KMS-11 (cell line): Measurements from ENCODE around the gene CIT.

Experiments used
- H2AFZ ChIP-seq: fragments of 200-600 bp; sonication (generic); 2 replicates; pipeline ENCODE4 v1.6.1; 2016; ENCODE audit warnings: antibody characterized with exemption, mixed run types, low read depth
- H3K27ac ChIP-seq: fragments of 200-600 bp; sonication (generic); 2 replicates; pipeline ENCODE4 v1.6.1; 2016; ENCODE audit warnings: mild to moderate bottlenecking, mixed run types
- H3K27me3 ChIP-seq: fragments of 200-600 bp; sonication (generic); 2 replicates; pipeline ENCODE4 v1.6.1; 2017; ENCODE audit warnings: mild to moderate bottlenecking, low read depth, mixed run types, moderate library complexity; ENCODE audit not compliant: insufficient read depth
- H3K36me3 ChIP-seq: fragments of 200-600 bp; sonication (generic); 2 replicates; pipeline ENCODE4 v1.6.1; 2017; ENCODE audit warnings: mild to moderate bottlenecking, mixed run types; ENCODE audit not compliant: insufficient read depth
- H3K4me1 ChIP-seq: fragments of 200-600 bp; sonication (generic); 2 replicates; pipeline ENCODE4 v1.6.1; 2016; ENCODE audit warnings: mild to moderate bottlenecking, low read depth, mixed run types; ENCODE audit not compliant: poor library complexity, severe bottlenecking
- H3K4me2 ChIP-seq: fragments of 200-600 bp; sonication (generic); 2 replicates; pipeline ENCODE4 v1.7.0; 2016; ENCODE audit warnings: mild to moderate bottlenecking, mixed run types
- H3K4me3 ChIP-seq: fragments of 200-600 bp; sonication (generic); IDR thresholded peaks from 2 replicates; pipeline ENCODE4 v1.6.1; 2017; ENCODE audit warnings: low read depth, low read length, mixed read lengths; ENCODE audit not compliant: insufficient read depth
- H3K79me2 ChIP-seq: fragments of 200-600 bp; sonication (generic); 2 replicates; pipeline ENCODE4 v1.6.1; 2016; ENCODE audit warnings: low read depth, mixed run types; ENCODE audit not compliant: insufficient read depth
- H3K9ac ChIP-seq: fragments of 200-600 bp; sonication (generic); 2 replicates; pipeline ENCODE4 v1.6.1; 2016; ENCODE audit warnings: mild to moderate bottlenecking, mixed run types
- H4K20me1 ChIP-seq: fragments of 200-600 bp; sonication (generic); 2 replicates; pipeline ENCODE4 v1.6.1; 2016; ENCODE audit warnings: mild to moderate bottlenecking, mixed run types; ENCODE audit not compliant: insufficient read depth
- CTCF ChIP-seq: fragments of 200-600 bp; sonication (generic); conservative IDR thresholded peaks from 2 replicates; pipeline ENCODE4 v1.6.1; 2017; ENCODE audit warnings: low read depth, mild to moderate bottlenecking, antibody characterized with exemption, low read length, moderate library complexity, mixed read lengths

The CIT gene

DNA sequence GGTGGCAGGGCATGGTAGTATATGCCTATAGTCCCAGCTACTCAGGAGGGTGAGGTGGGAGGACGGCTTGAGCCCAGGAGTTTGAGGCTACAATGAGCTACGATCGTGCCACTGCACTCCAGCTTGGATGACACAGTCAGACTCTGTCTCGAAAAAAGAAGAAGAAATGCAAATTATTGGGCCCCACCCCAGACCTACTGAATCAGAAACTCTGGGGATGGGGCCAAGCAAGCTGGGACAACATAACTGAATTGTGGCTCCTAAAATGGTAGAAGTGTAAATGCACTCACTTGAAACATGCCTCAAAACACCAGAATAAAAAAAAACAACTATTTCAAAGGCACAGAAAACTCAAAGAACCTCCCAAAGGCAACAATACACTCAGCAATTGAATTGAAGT lies 37.0 kb downstream of the CIT start:
- H3K4me3 ChIP-seq: no peak overlapping the region
- H3K4me1 ChIP-seq: no peaks in the 10 kb centered on the region
- no peak overlapping the region for H3K9ac ChIP-seq
- no peaks in the 10 kb centered on the region for H4K20me1 ChIP-seq
- H3K79me2 ChIP-seq: no peaks in the 10 kb centered on the region
- H3K36me3 ChIP-seq: no peaks in the 10 kb centered on the region
- no peaks in the 10 kb centered on the region for H3K27me3 ChIP-seq
- no peak for TF ChIP-seq CTCF
- H3K27ac ChIP-seq: no peak overlapping the region
- H3K4me2 ChIP-seq: no peak overlapping the region
- no peak overlapping the region for H2AFZ ChIP-seq

GRCh38 chr12:119838826-119839600 lies 38.1 kb downstream of the CIT start:
- Histone ChIP-seq H3K4me3 (no peak overlapping the region), H3K4me1 (no peaks in the 10 kb centered on the region), H4K20me1 (no peaks in the 10 kb centered on the region), H3K36me3 (no peaks in the 10 kb centered on the region), H3K27ac (no peak overlapping the region), H3K9ac (no peak overlapping the region), H2AFZ (no peak overlapping the region), H3K4me2 (no peak overlapping the region), H3K27me3 (no peaks in the 10 kb centered on the region), H3K79me2 (no peaks in the 10 kb centered on the region)
- TF ChIP-seq CTCF: no peak

DNA sequence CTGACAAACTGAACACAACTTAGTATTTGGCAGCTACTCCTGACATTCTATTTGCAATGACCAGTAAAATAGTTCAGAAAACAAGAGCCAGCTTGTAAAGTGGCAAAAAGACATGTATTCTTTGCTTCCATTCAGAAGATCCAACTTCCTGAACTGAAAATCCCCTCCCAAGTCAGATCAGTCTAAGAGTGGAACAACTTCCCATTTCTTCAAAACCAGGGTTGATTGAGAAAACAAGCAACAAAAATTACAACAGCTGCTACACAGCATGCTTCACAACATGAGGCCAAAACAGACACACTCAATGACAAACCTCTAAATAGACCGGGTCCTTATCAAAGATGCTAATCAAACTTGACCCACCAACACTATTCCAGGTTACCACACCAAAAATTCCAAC lies 40.3 kb downstream of the CIT start:
- H2AFZ ChIP-seq: no peak overlapping the region
- no peaks in the 10 kb centered on the region for H3K36me3 ChIP-seq
- no peaks in the 10 kb centered on the region for H3K27me3 ChIP-seq
- H3K4me3 ChIP-seq: no peak overlapping the region
- H4K20me1 ChIP-seq: no peaks in the 10 kb centered on the region
- no peak overlapping the region for H3K4me2 ChIP-seq
- no peak for TF ChIP-seq CTCF
- H3K27ac ChIP-seq: no peak overlapping the region
- H3K79me2 ChIP-seq: no peaks in the 10 kb centered on the region
- H3K4me1 ChIP-seq: no peaks in the 10 kb centered on the region
- no peak overlapping the region for H3K9ac ChIP-seq

DNA sequence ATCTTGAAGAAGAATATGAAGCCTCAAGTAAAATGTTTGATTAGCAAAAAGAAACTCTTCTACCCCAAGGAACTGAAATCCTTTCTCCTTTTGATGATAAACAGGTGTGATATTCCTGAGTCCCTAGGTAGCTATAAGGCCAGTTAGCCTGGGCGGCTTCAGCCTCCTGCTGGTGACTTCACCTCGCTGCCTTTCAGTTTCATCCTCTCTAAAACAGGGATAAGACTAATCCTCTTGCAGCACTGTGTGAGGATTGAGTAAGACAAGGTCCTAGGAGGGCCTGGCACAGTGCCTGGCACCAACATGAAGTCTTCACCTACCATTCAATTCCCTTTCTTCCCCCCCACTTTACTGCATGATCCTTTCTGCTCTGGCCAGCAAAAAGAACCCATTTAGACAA lies 42.1 kb downstream of the CIT start:
- Histone ChIP-seq H3K27ac (no peak overlapping the region), H3K79me2 (no peaks in the 10 kb centered on the region), H2AFZ (no peak overlapping the region), H3K9ac (no peak overlapping the region), H3K4me3 (no peak overlapping the region), H3K27me3 (no peaks in the 10 kb centered on the region), H3K4me1 (no peaks in the 10 kb centered on the region), H3K4me2 (no peak overlapping the region), H4K20me1 (no peaks in the 10 kb centered on the region), H3K36me3 (no peaks in the 10 kb centered on the region)
- no peak for TF ChIP-seq CTCF
